Neuronal stem cell (in vitro differentiated cells): ENCODE measurements around the gene SPACA4.
A peak's percentile ranks its signal among the peaks of the same experiment; 100 is the strongest.

Source experiments
- DNase-seq: peaks from one replicate; pipeline ENCODE4 v3.0.0-alpha.2; 2013; ENCODE audit warnings: low spot score
- H2AFZ ChIP-seq: one replicate; pipeline ENCODE4 v1.6.1; 2013; ENCODE audit warnings: mild to moderate bottlenecking, low read length, inconsistent platforms
- H2AK5ac ChIP-seq: 2 replicates; pipeline ENCODE4 v1.6.1; 2013; ENCODE audit warnings: low read depth, mild to moderate bottlenecking, inconsistent platforms, low read length, moderate library complexity, mixed read lengths
- H2BK120ac ChIP-seq: 2 replicates; pipeline ENCODE4 v1.6.1; 2013; ENCODE audit warnings: low read depth, mild to moderate bottlenecking, inconsistent platforms, low read length, moderate library complexity, mixed read lengths
- H2BK12ac ChIP-seq: one replicate; pipeline ENCODE4 v1.6.1; 2013; ENCODE audit warnings: low read length, inconsistent platforms
- H2BK15ac ChIP-seq: 2 replicates; pipeline ENCODE4 v1.6.1; 2013; ENCODE audit warnings: mild to moderate bottlenecking, low read length, inconsistent platforms, mixed read lengths
- H2BK5ac ChIP-seq: one replicate; pipeline ENCODE4 v1.6.1; 2013; ENCODE audit warnings: inconsistent platforms, mild to moderate bottlenecking, low read length, moderate library complexity
- H3K14ac ChIP-seq: one replicate; pipeline ENCODE4 v1.6.1; 2013; ENCODE audit warnings: low read length, inconsistent platforms
- H3K18ac ChIP-seq: 2 replicates; pipeline ENCODE4 v1.6.1; 2013; ENCODE audit warnings: low read length, inconsistent platforms
- H3K23ac ChIP-seq: 2 replicates; pipeline ENCODE4 v1.6.1; 2013; ENCODE audit warnings: low read depth, mild to moderate bottlenecking, mixed read lengths, low read length, inconsistent platforms; ENCODE audit not compliant: poor library complexity
- H3K27ac ChIP-seq: replicated peaks from 3 replicates; pipeline ENCODE4 v1.5.1; 2013; ENCODE audit warnings: low read length, inconsistent platforms
- H3K27me3 ChIP-seq, 3 experiments: 2 replicates each; pipeline ENCODE4 v1.6.1; 2013; ENCODE audit warnings: low read length in 3 of 3, mild to moderate bottlenecking in 2 of 3, inconsistent platforms in 1 of 3, low read depth in 1 of 3, mixed read lengths in 1 of 3, moderate library complexity in 1 of 3; ENCODE audit not compliant: control insufficient read depth in 3 of 3, insufficient read depth in 3 of 3
- H3K36me3 ChIP-seq, 2 donors: replicated peaks in 1 of 2; 2 replicates each; pipeline ENCODE4 v1.6.1; 2013; ENCODE audit warnings: low read length in 2 of 2; ENCODE audit not compliant: control insufficient read depth in 2 of 2, insufficient read depth in 2 of 2
- H3K4ac ChIP-seq: 2 replicates; pipeline ENCODE4 v1.6.1; 2013; ENCODE audit warnings: inconsistent platforms, mild to moderate bottlenecking, low read length, moderate library complexity
- H3K4me1 ChIP-seq, 2 donors: 1 replicate in 1 of 2; 2 replicates in 1 of 2; pipeline ENCODE4 v1.6.1; 2013; ENCODE audit warnings: low read length in 2 of 2, low read depth in 1 of 2; ENCODE audit not compliant: control insufficient read depth in 2 of 2, insufficient read depth in 1 of 2
- H3K4me2 ChIP-seq: one replicate; pipeline ENCODE4 v1.6.1; 2013; ENCODE audit warnings: mild to moderate bottlenecking, low read length, inconsistent platforms; ENCODE audit not compliant: insufficient read depth, poor library complexity, severe bottlenecking
- H3K4me3 ChIP-seq, 2 donors: 2 replicates each; pipeline ENCODE4 v1.5.1; 2013; ENCODE audit warnings: low read length in 2 of 2, mild to moderate bottlenecking in 2 of 2, inconsistent platforms in 1 of 2, moderate library complexity in 1 of 2
- H3K79me1 ChIP-seq: one replicate; pipeline ENCODE4 v1.6.1; 2013; ENCODE audit warnings: low read depth, mild to moderate bottlenecking, inconsistent platforms, low read length, moderate library complexity
- H3K9ac ChIP-seq: one replicate; pipeline ENCODE4 v1.6.1; 2013; ENCODE audit warnings: mild to moderate bottlenecking, low read depth, low read length, inconsistent platforms; ENCODE audit not compliant: poor library complexity
- H3K9me3 ChIP-seq, 2 donors: replicated peaks in 1 of 2; 2 replicates each; pipeline versions ENCODE3 to v1.6.1; 2013; ENCODE audit warnings: low read length in 2 of 2, mild to moderate bottlenecking in 2 of 2, inconsistent platforms in 1 of 2, low read depth in 1 of 2, mixed read lengths in 1 of 2, moderate library complexity in 1 of 2; ENCODE audit not compliant: control insufficient read depth in 2 of 2, insufficient read depth in 1 of 2
- H4K8ac ChIP-seq: one replicate; pipeline ENCODE4 v1.6.1; 2013; ENCODE audit warnings: low read depth, mild to moderate bottlenecking, inconsistent platforms, low read length, moderate library complexity
- H4K91ac ChIP-seq: one replicate; pipeline ENCODE4 v1.6.1; 2013; ENCODE audit warnings: low read length, low read depth, mild to moderate bottlenecking, inconsistent platforms; ENCODE audit not compliant: poor library complexity
- WGBS, 2 donors: extraction: QIAGEN DNeasy Blood & Tissue Kit; methylation state at CpG; one replicate each; pipeline ENCODE4 v1.1.7; 2013; ENCODE audit warnings: missing lambda C conversion rate in 2 of 2, mixed read lengths in 1 of 2; ENCODE audit not compliant: insufficient read length in 2 of 2, insufficient replicate concordance in 1 of 2; ENCODE audit errors: extremely low coverage in 2 of 2; 5-methylcytosine and 5-hydroxymethylcytosine counted together

The SPACA4 gene

GRCh38 chr19:48644839-48645619 lies 38.5 kb downstream of the SPACA4 start:
- H2AK5ac ChIP-seq, result peak overlapping the region; percentile 96
- peak overlapping the region; percentile 98 for H3K4me2 ChIP-seq
- WGBS, 2 donors, result no CpG with 5 or more reads among the region's 25 CpGs
- H4K8ac ChIP-seq, result peak overlapping the region; percentile 82
- H2BK5ac ChIP-seq, result peak overlapping the region; percentile 45
- peak overlapping the region; percentile 68 for H3K18ac ChIP-seq
- peak overlapping the region; percentile 51 to 73 for H3K4me3 ChIP-seq
- H3K36me3 ChIP-seq, result peaks cover 0 to under 1% of the 10 kb centered on the region in 2 donors
- H3K23ac ChIP-seq, result peak overlapping the region; percentile 89
- H3K4ac ChIP-seq, result peak overlapping the region; percentile 17
- H2BK15ac ChIP-seq, result peak overlapping the region; percentile 32
- H3K27me3 ChIP-seq, result no peaks in the 10 kb centered on the region
- H3K14ac ChIP-seq, result no peak overlapping the region
- peak overlapping the region; percentile 84 for H2BK12ac ChIP-seq
- peaks cover 9% of the 10 kb centered on the region for H3K79me1 ChIP-seq
- peak overlapping the region; percentile 91 for H2BK120ac ChIP-seq
- peak overlapping the region; percentile 81 for H3K9ac ChIP-seq
- peaks cover 10 to 17% of the 10 kb centered on the region in 2 donors for H3K4me1 ChIP-seq
- DNase-seq, result peak; percentile 72
- H4K91ac ChIP-seq, result no peak overlapping the region
- H3K9me3 ChIP-seq, result no peaks in the 10 kb centered on the region
- H2AFZ ChIP-seq, result peak overlapping the region; percentile 99
- H3K27ac ChIP-seq, result peak overlapping the region; percentile 88

- H3K36me3 ChIP-seq, result no peaks in the 10 kb centered on the region
- no peak overlapping the region for H2BK120ac ChIP-seq
- H2AK5ac ChIP-seq, result peak overlapping the region; percentile 79
- peak overlapping the region; percentile 29 for H4K8ac ChIP-seq
- peak overlapping the region; percentile 51 to 73 for H3K4me3 ChIP-seq
- H3K23ac ChIP-seq, result peak overlapping the region; percentile 89
- H4K91ac ChIP-seq, result no peak overlapping the region
- no peak overlapping the region for H2BK12ac ChIP-seq
- DNase-seq, result no peak
- peak overlapping the region; percentile 45 for H2BK5ac ChIP-seq
- H2AFZ ChIP-seq, result peak overlapping the region; percentile 99
- peaks cover 9% of the 10 kb centered on the region for H3K79me1 ChIP-seq
- H3K4ac ChIP-seq, result no peak overlapping the region
- H3K9me3 ChIP-seq, result no peaks in the 10 kb centered on the region
- WGBS, 2 donors, result no CpG with 5 or more reads among the region's 6 CpGs
- H3K4me2 ChIP-seq, result peak overlapping the region; percentile 98
- peak overlapping the region; percentile 88 for H3K27ac ChIP-seq
- peak overlapping the region; percentile 32 for H2BK15ac ChIP-seq
- H3K14ac ChIP-seq, result no peak overlapping the region
- peak overlapping the region; percentile 68 for H3K18ac ChIP-seq
- H3K4me1 ChIP-seq, result peaks cover 10 to 17% of the 10 kb centered on the region in 2 donors
- H3K9ac ChIP-seq, result peak overlapping the region; percentile 74
- no peaks in the 10 kb centered on the region for H3K27me3 ChIP-seq
Measured at GRCh38 chr19:48645620-48646000, 39.1 kb downstream of the SPACA4 start.

GRCh38 chr19:48646001-48646721 lies 39.6 kb downstream of the SPACA4 start, which contains the start of gene CA11:
TSS of gene CA11 (minus strand) at chr19:48646187. CDS start at chr19:48645632, 555 bp downstream.
- Histone ChIP-seq H2AFZ (peak within 1 kb of the TSS; percentile 99), H3K4me3 (peak within 1 kb of the TSS; percentile 51 to 73)

More at GRCh38 chr19:48646001-48646721, 39.6 kb downstream of the SPACA4 start, which contains the start of gene CA11:
- H3K4me2 ChIP-seq, result peak within 1 kb of the TSS; percentile 98
- peak within 1 kb of the TSS; percentile 91 for H2BK120ac ChIP-seq
- H3K18ac ChIP-seq, result peak within 1 kb of the TSS; percentile 68
- H3K23ac ChIP-seq, result peak within 1 kb of the TSS; percentile 89
- peak within 1 kb of the TSS; percentile 88 for H3K27ac ChIP-seq
- peak within 1 kb of the TSS; percentile 71 for H3K14ac ChIP-seq
- H2BK15ac ChIP-seq, result peak within 1 kb of the TSS; percentile 32
- H3K9ac ChIP-seq, result peak within 1 kb of the TSS; percentile 81
- no peak within 1 kb of the TSS for H4K91ac ChIP-seq
- H2AK5ac ChIP-seq, result peak within 1 kb of the TSS; percentile 79
- H3K79me1 ChIP-seq, result peaks cover 9% of the 10 kb centered on the region
- peak within 1 kb of the TSS; percentile 82 for H4K8ac ChIP-seq
- H2BK12ac ChIP-seq, result peak within 1 kb of the TSS; percentile 84
- peak within 1 kb of the TSS; percentile 17 for H3K4ac ChIP-seq
- H3K9me3 ChIP-seq, result no peaks in the 10 kb centered on the region
- H2BK5ac ChIP-seq, result peak within 1 kb of the TSS; percentile 45
- no peaks in the 10 kb centered on the region for H3K36me3 ChIP-seq
- peaks cover 10 to 17% of the 10 kb centered on the region in 2 donors for H3K4me1 ChIP-seq
- DNase-seq, result peak; percentile 91
- WGBS, 2 donors, result no CpG with 5 or more reads among the region's 33 CpGs
- H3K27me3 ChIP-seq, result no peaks in the 10 kb centered on the region
